Hepatocyte (in vitro differentiated cells): ENCODE data around the gene SLC35G4. TPM values are rescaled to one million over a fixed set of nuclear protein-coding genes. Genes with fewer than 3 reads are reported as not detected.

Source experiments
- DNase-seq: peaks from one replicate; pipeline ENCODE4 v3.0.0-alpha.2; 2016; ENCODE audit warnings: low spot score
- H2AFZ ChIP-seq: fragments of 200-600 bp; sonication (generic); 2 replicates; pipeline ENCODE4 v1.6.0; 2016; ENCODE audit warnings: antibody characterized with exemption, mild to moderate bottlenecking
- H3K27ac ChIP-seq: fragments of 200-600 bp; sonication (generic); 2 replicates; pipeline ENCODE4 v1.5.1; 2016; ENCODE audit warnings: mild to moderate bottlenecking
- H3K27me3 ChIP-seq: fragments of 200-600 bp; sonication (generic); 2 replicates; pipeline ENCODE4 v1.6.1; 2016
- H3K36me3 ChIP-seq: fragments of 200-600 bp; sonication (generic); replicated peaks from 2 replicates; pipeline ENCODE4 v1.5.1; 2016; ENCODE audit warnings: low read depth; ENCODE audit not compliant: insufficient read depth
- H3K4me1 ChIP-seq: fragments of 200-600 bp; sonication (generic); 2 replicates; pipeline ENCODE4 v1.5.1; 2016; ENCODE audit warnings: mild to moderate bottlenecking, moderate library complexity; ENCODE audit not compliant: insufficient read depth
- H3K4me2 ChIP-seq: fragments of 200-600 bp; sonication (generic); 2 replicates; pipeline ENCODE4 v1.6.0; 2016
- H3K4me3 ChIP-seq: fragments of 200-600 bp; sonication (generic); 2 replicates; pipeline ENCODE4 v1.5.1; 2016; ENCODE audit warnings: mild to moderate bottlenecking
- H3K79me2 ChIP-seq: fragments of 200-600 bp; sonication (generic); 2 replicates; pipeline ENCODE4 v1.6.0; 2017; ENCODE audit warnings: mild to moderate bottlenecking
- H3K9me2 ChIP-seq: fragments of 200-600 bp; sonication (generic); replicated peaks from 2 replicates; pipeline ENCODE4 v1.6.0; 2017; ENCODE audit warnings: mild to moderate bottlenecking; ENCODE audit not compliant: insufficient read depth
- H3K9me3 ChIP-seq: fragments of 200-600 bp; sonication (generic); 2 replicates; pipeline ENCODE4 v1.5.1; 2016; ENCODE audit warnings: low read depth, mild to moderate bottlenecking
- H4K20me1 ChIP-seq: fragments of 200-600 bp; sonication (generic); 2 replicates; pipeline ENCODE4 v1.6.0; 2016; ENCODE audit warnings: mild to moderate bottlenecking; ENCODE audit not compliant: insufficient read depth, poor library complexity, severe bottlenecking
- EZH2 ChIP-seq: fragments of 200-600 bp; sonication (generic); IDR thresholded peaks from 2 replicates; pipeline ENCODE4 v1.6.1; 2016; ENCODE audit warnings: antibody characterized with exemption, mild to moderate bottlenecking, borderline replicate concordance
- EZH2phosphoT487 ChIP-seq: fragments of 200-600 bp; sonication (generic); IDR thresholded peaks from one replicate; pipeline ENCODE4 v1.6.1; 2018; ENCODE audit warnings: antibody characterized with exemption, mild to moderate bottlenecking, low read depth, moderate library complexity; ENCODE audit not compliant: unreplicated experiment, severe bottlenecking
- WGBS: methylation state at CpG from one replicate; pipeline ENCODE4 v1.1.6; 2016; ENCODE audit warnings: low lambda C conversion rate; ENCODE audit errors: missing lambda C conversion rate; 5-methylcytosine and 5-hydroxymethylcytosine counted together
- polyA plus RNA-seq: library from polyadenylated mRNA; unstranded; fragments of >200 nt; fragmentation: Nextera tagmentation; extraction: Ambion mirVana; gene quantifications from 2 replicates; pipeline ENCODE4 v1.2.1, GENCODE V29; 2016
- total RNA-seq: library from RNA; depleted of rRNA; stranded (reverse); fragments of >200 nt; gene quantifications from 2 replicates; pipeline ENCODE4 v1.2.3, GENCODE V29; 2014
- TF ChIP-seq, protein P1 (sequence below): fragments of 200-600 bp; sonication (generic); IDR thresholded peaks from 2 replicates; pipeline ENCODE4 v1.5.1; 2016; ENCODE audit warnings: antibody characterized with exemption, mild to moderate bottlenecking; ENCODE audit not compliant: poor library complexity

SLC35G4 gene
- total and polyA plus RNA-seq, 2 experiments from 2014 or later = not detected

- no peaks in the 10 kb centered on the region for H3K36me3 ChIP-seq
- H3K4me1 ChIP-seq = peaks cover 3% of the 10 kb centered on the region
- no peaks in the 10 kb centered on the region for H3K9me3 ChIP-seq
- H3K27me3 ChIP-seq = no peaks in the 10 kb centered on the region
- TF ChIP-seq, protein P1, sequence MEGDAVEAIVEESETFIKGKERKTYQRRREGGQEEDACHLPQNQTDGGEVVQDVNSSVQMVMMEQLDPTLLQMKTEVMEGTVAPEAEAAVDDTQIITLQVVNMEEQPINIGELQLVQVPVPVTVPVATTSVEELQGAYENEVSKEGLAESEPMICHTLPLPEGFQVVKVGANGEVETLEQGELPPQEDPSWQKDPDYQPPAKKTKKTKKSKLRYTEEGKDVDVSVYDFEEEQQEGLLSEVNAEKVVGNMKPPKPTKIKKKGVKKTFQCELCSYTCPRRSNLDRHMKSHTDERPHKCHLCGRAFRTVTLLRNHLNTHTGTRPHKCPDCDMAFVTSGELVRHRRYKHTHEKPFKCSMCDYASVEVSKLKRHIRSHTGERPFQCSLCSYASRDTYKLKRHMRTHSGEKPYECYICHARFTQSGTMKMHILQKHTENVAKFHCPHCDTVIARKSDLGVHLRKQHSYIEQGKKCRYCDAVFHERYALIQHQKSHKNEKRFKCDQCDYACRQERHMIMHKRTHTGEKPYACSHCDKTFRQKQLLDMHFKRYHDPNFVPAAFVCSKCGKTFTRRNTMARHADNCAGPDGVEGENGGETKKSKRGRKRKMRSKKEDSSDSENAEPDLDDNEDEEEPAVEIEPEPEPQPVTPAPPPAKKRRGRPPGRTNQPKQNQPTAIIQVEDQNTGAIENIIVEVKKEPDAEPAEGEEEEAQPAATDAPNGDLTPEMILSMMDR = no peak
- TF ChIP-seq EZH2phosphoT487 (no peak), EZH2 (no peak)
- no peaks in the 10 kb centered on the region for H4K20me1 ChIP-seq
- no peak for DNase-seq
- no peak overlapping the region for H3K4me3 ChIP-seq
- no peaks in the 10 kb centered on the region for H3K79me2 ChIP-seq
- H2AFZ ChIP-seq = no peak overlapping the region
- 72% methylated on average over 7 of the region's 7 CpGs for WGBS
- H3K27ac ChIP-seq = no peak overlapping the region
- H3K9me2 ChIP-seq = no peaks in the 10 kb centered on the region
- no peak overlapping the region for H3K4me2 ChIP-seq
Observed at GRCh38 chr18:11567396-11567795, 42.0 kb upstream of the SLC35G4 start.

DNA sequence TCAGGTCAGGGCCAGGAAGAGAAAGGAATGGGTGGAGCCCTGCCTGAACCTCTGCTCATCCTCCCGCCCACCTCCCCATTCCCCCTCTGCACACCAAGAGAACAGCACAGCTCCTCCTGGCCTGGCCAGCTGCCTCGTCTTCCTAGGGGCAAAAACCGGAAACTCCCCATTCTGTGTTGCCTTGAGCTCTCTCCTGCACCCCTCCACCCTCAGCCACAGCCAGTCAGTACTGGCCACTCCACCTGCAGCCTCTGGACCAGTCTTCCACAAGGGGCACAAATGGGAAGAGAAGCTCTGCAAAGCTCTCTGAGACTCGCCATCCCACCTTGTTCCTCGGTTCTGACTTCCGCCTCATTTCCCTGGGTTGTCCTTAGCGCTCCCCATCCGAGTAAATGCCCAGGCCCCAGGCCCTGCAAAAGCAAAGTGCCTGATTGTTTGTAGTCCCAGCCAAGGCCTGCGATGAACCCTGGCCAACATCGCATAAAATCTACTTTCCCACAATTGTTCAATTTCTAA is 39.3 kb upstream of the SLC35G4 start:
- peaks cover 3% of the 10 kb centered on the region for H3K4me1 ChIP-seq
- H3K4me3 ChIP-seq = no peak overlapping the region
- peaks cover 4% of the 10 kb centered on the region for H3K27me3 ChIP-seq
- no peaks in the 10 kb centered on the region for H3K9me3 ChIP-seq
- TF ChIP-seq, protein P1 = no peak
- TF ChIP-seq EZH2 = no peak
- TF ChIP-seq EZH2phosphoT487 = no peak
- 93% methylated on average over 10 of the region's 10 CpGs for WGBS
- H3K36me3 ChIP-seq = no peaks in the 10 kb centered on the region
- no peak overlapping the region for H3K4me2 ChIP-seq
- H3K27ac ChIP-seq = no peak overlapping the region
- no peaks in the 10 kb centered on the region for H3K9me2 ChIP-seq
- DNase-seq = no peak
- H4K20me1 ChIP-seq = no peaks in the 10 kb centered on the region
- no peaks in the 10 kb centered on the region for H3K79me2 ChIP-seq
- H2AFZ ChIP-seq = no peak overlapping the region

DNA sequence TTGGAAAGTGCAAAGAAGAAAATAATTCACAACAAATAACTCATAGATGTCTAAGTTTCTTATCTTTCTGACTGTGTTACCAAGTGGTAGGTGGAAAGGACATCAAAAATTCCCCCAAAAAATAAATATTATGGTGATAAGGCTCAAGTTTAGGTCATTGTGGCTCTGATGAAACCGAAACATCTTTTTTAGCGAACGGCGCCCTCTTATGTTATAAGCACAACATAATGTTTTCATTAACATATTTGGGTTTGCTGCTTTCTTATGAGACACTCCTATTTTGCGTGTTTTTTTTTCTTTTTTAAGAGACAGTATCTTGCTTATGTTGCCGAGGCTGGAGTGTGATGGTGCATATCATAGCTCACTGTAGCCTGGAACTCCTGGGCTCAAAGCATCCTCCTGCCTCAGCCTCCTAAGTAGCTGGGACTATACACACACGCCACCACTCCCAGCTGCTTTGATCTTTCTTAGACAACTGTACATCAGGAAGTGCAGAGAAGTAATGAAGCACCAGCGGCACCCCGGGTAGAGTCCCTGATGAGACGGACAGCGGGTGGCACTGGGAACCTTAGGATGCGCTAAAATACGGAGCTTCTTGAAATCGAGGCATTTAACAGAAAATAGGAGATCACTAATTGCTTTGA is 38.5 kb upstream of the SLC35G4 start:
- DNase-seq = no peak
- Histone ChIP-seq H2AFZ (no peak overlapping the region), H3K27me3 (peaks cover 4% of the 10 kb centered on the region), H3K79me2 (no peaks in the 10 kb centered on the region), H3K9me3 (no peaks in the 10 kb centered on the region), H4K20me1 (no peaks in the 10 kb centered on the region), H3K4me2 (no peak overlapping the region), H3K4me3 (no peak overlapping the region), H3K36me3 (no peaks in the 10 kb centered on the region), H3K9me2 (no peaks in the 10 kb centered on the region), H3K4me1 (peaks cover 3% of the 10 kb centered on the region), H3K27ac (no peak overlapping the region)
- WGBS = 84% methylated on average over 14 of the region's 14 CpGs
- TF ChIP-seq EZH2phosphoT487 = no peak
- no peak for TF ChIP-seq EZH2
- TF ChIP-seq, protein P1 = peak; percentile 34
